Neutrophil (primary cell): ENCODE data around the gene PODXL2.

ENCODE experiments used
- H3K27ac ChIP-seq: fragments of 200-600 bp; sonication (generic); 2 replicates; pipeline ENCODE4 v1.5.1; 2016; ENCODE audit warnings: mild to moderate bottlenecking, moderate library complexity
- H3K27me3 ChIP-seq: fragments of 200-600 bp; sonication (generic); 2 replicates; pipeline ENCODE4 v1.6.0; 2016; ENCODE audit warnings: mild to moderate bottlenecking
- H3K36me3 ChIP-seq: fragments of 200-600 bp; sonication (generic); 2 replicates; pipeline ENCODE4 v1.5.1; 2017
- H3K4me1 ChIP-seq, 2 experiments: fragments of 200-600 bp in 1 of 2; sonication (generic) in 1 of 2; 1 replicate in 1 of 2; 2 replicates in 1 of 2; pipeline versions ENCODE4 v1.5.1 to v1.6.1; 2013 to 2016; ENCODE audit warnings: low read depth in 1 of 2, low read length in 1 of 2, mild to moderate bottlenecking in 1 of 2, moderate library complexity in 1 of 2; ENCODE audit not compliant: control insufficient read depth in 1 of 2, insufficient read depth in 1 of 2
- H3K4me3 ChIP-seq, 2 experiments: fragments of 200-600 bp in 1 of 2; sonication (generic) in 1 of 2; 1 replicate in 1 of 2; 2 replicates in 1 of 2; pipeline ENCODE4 v1.5.1; 2013 to 2016; ENCODE audit warnings: low read depth in 1 of 2, low read length in 1 of 2, mild to moderate bottlenecking in 1 of 2, moderate library complexity in 1 of 2
- H3K9me3 ChIP-seq: fragments of 200-600 bp; sonication (generic); 2 replicates; pipeline ENCODE4 v1.5.1; 2016
- TF ChIP-seq, protein P1 (sequence below): fragments of 200-600 bp; sonication (generic); IDR thresholded peaks from 2 replicates; pipeline ENCODE4 v1.5.1; 2016; ENCODE audit warnings: antibody characterized with exemption

The PODXL2 gene

DNA sequence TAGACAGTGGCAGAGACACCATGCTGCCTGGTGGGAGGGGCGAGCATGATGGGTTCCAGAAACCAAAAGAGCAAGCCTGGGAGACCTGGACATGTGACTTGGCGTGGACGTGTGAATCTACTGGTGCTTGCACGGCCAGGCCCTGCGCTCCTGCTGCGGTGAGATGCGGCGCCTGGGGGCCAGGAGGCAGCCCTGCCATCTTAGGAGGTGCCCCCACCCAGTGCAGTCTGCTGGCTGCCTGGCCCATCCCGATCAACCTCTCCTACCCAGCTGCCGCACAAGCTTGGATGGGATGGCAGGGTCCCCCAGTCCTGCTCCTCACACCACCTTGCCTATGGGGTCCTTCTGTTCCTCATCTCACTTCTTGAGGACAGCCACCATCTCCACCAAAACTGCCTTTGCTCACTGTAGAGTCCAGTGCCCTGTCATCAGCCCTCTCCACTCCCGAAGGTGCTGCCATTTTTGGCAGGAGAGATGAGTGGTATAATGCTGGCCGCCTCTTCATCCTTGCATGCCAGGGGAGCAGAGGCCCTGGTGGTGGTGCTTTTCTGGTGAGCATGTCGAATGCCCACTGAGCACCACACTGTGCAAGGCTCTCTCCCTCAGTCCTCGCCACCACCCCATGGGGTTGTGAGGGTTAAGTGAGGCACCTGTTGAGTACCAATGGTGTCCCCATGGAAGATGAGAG is 40.7 kb downstream of the PODXL2 start:
- peaks cover 19 to 26% of the 10 kb centered on the region in 2 experiments for H3K4me1 ChIP-seq
- no peak overlapping the region for H3K4me3 ChIP-seq
- peaks cover 12% of the 10 kb centered on the region for H3K36me3 ChIP-seq
- H3K9me3 ChIP-seq, result no peaks in the 10 kb centered on the region
- H3K27ac ChIP-seq, result no peak overlapping the region
- H3K27me3 ChIP-seq, result no peaks in the 10 kb centered on the region
- TF ChIP-seq, protein P1, sequence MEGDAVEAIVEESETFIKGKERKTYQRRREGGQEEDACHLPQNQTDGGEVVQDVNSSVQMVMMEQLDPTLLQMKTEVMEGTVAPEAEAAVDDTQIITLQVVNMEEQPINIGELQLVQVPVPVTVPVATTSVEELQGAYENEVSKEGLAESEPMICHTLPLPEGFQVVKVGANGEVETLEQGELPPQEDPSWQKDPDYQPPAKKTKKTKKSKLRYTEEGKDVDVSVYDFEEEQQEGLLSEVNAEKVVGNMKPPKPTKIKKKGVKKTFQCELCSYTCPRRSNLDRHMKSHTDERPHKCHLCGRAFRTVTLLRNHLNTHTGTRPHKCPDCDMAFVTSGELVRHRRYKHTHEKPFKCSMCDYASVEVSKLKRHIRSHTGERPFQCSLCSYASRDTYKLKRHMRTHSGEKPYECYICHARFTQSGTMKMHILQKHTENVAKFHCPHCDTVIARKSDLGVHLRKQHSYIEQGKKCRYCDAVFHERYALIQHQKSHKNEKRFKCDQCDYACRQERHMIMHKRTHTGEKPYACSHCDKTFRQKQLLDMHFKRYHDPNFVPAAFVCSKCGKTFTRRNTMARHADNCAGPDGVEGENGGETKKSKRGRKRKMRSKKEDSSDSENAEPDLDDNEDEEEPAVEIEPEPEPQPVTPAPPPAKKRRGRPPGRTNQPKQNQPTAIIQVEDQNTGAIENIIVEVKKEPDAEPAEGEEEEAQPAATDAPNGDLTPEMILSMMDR, result no peak

GRCh38 chr3:127670229-127670559 is 41.2 kb downstream of the PODXL2 start:
- H3K4me3 ChIP-seq, result no peak overlapping the region
- peaks cover 16% of the 10 kb centered on the region for H3K36me3 ChIP-seq
- H3K9me3 ChIP-seq, result no peaks in the 10 kb centered on the region
- no peaks in the 10 kb centered on the region for H3K27me3 ChIP-seq
- no peak overlapping the region for H3K27ac ChIP-seq
- TF ChIP-seq, protein P1, result no peak
- H3K4me1 ChIP-seq, result peaks cover 24 to 31% of the 10 kb centered on the region in 2 experiments

GRCh38 chr3:127670761-127671522 is 42.0 kb downstream of the PODXL2 start:
- Histone ChIP-seq H3K4me1 (peaks cover 31 to 38% of the 10 kb centered on the region in 2 experiments), H3K9me3 (no peaks in the 10 kb centered on the region), H3K27ac (peak overlapping the region; percentile 99), H3K27me3 (no peaks in the 10 kb centered on the region), H3K4me3 (no peak overlapping the region), H3K36me3 (peaks cover 23% of the 10 kb centered on the region)
- TF ChIP-seq, protein P1, result no peak

DNA sequence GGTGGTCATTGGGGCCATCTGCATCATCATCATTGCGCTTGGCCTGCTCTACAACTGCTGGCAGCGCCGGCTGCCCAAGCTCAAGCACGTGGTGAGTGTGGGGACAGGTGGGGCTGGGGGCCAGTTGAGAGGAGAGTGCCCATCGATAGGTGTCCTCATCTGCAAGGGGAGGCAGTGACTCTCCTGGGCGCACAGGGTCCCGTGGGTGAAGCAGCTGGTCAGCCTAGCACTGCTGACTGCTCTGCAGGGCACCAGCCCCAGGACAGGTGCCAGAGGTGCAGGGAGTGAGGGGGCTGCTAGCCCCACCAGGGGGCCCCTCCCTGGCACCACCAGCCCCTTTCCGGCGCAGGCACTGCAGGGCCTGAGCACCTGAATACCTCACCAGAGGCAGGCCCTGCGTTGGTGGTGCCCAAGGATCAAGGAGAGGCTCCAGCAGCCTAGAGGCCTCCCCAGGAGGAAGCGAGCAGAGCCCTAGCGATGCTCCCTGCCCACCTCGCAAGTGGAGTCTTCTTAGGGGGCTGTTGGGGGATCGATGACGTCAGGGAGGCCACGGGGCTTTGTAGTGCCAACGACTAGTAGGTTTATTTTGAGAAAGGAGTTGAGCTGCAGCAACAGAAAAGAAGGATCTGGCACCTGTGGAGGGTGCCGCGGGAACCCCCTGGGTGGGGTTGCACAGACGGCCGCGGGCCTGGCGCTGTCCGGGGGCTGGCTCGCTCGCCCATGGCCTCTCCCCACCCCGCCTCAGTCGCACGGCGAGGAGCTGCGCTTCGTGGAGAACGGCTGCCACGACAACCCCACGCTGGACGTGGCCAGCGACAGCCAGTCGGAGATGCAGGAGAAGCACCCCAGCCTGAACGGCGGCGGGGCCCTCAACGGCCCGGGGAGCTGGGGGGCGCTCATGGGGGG is 42.8 kb downstream of the PODXL2 start:
- peaks cover 31% of the 10 kb centered on the region for H3K36me3 ChIP-seq
- no peaks in the 10 kb centered on the region for H3K27me3 ChIP-seq
- H3K4me1 ChIP-seq, result peaks cover 40 to 47% of the 10 kb centered on the region in 2 experiments
- H3K4me3 ChIP-seq, result peak overlapping the region; percentile 79 to 93
- H3K27ac ChIP-seq, result peak overlapping the region; percentile 99
- TF ChIP-seq, protein P1, result no peak
- no peaks in the 10 kb centered on the region for H3K9me3 ChIP-seq

- peaks cover 48 to 55% of the 10 kb centered on the region in 2 experiments for H3K4me1 ChIP-seq
- peak within 1 kb of the TSS; percentile 79 to 93 for H3K4me3 ChIP-seq
- H3K27ac ChIP-seq, result peak within 1 kb of the TSS; percentile 99
- no peaks in the 10 kb centered on the region for H3K27me3 ChIP-seq
- H3K9me3 ChIP-seq, result no peaks in the 10 kb centered on the region
- TF ChIP-seq, protein P1, result peak; percentile 20
- peaks cover 40% of the 10 kb centered on the region for H3K36me3 ChIP-seq
Measured at GRCh38 chr3:127672429-127673190, 43.6 kb downstream of the PODXL2 start, which contains the start of gene ABTB1. Gene ABTB1, plus strand, starts transcription at chr3:127672952. Its CDS starts 74 bp downstream, at chr3:127673026.
